Activated CD4-positive, alpha-beta T cell treated with anti-CD3 and anti-CD28 coated beads, Interleukin-2, amount 50 U/mL, for 4 hours (primary cell): ENCODE measurements around the gene PRKN.
"Not testable (repeated sequence)": the region's sequence is repeated elsewhere in the genome, so short reads cannot be mapped to it uniquely, and the experiment has no call there.

Source experiments
- DNase-seq, 2 experiments: peaks; one replicate each; pipeline ENCODE4 v3.0.0-alpha.2; 2020

The PRKN gene

DNA sequence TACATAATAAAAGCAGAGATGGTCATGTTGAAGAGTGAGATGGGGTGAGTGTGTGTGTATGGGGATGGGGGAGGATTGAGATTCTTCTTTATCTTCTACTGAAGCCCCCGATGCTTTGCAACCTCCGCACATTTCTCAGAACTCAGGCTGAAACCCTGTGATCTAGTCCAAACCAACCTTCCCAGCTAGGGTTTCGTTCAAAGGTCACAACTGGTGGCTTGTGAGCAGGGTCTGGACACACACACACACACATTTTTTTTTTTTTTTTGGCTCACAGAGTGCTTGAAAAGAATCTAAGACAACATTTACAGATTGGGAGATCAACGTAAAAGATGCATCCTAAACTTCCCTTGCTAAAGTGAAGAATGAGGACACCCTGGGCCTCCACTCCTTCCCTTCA is 1228.7 kb downstream of the PRKN start:
- no peak for DNase-seq

DNA sequence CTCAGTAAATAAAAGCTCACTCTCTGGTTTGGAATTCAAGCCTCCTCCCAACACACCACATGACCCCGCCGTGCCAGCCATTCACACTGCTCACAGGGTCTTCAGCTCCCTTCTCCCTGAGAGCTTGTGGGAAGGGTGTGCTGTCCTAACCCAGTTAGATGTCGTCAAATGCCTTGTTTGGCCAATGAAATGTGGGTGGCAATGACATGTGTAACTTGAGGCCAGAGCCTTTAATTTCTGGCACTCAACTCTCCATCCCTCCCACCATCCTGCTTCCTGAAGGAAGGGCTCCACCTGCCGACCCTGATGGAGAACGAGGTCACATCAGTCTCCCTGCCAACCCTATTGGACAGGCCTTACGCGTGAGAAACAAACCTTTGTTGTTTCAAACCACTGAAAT is 1229.2 kb downstream of the PRKN start:
- no peak for DNase-seq

- no peak for DNase-seq
Measured at GRCh38 chr6:161496941-161497340, 1230.6 kb downstream of the PRKN start.

- not testable (repeated sequence) for DNase-seq
Measured at GRCh38 chr6:161496271-161496670, 1231.3 kb downstream of the PRKN start.

DNA sequence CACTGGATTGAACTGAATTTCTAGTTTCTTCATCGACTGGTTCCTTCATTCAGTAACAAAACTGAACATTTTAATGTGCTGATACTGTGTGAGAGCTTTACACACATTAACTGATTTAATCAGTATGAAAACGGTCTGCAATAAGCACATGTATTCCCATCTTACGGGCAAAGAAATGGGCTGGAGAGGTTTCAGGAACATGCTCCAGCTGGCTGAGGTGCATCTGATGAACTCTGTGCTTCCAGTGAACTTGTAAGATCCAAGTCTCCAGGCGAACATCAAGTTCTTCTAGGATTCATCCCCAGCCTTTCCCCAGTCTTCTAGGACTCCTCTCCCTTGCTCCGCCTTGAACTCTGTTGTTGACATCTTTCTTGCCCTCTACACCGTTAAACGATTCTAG is 1233.0 kb downstream of the PRKN start:
- no peak for DNase-seq

GRCh38 chr6:161493576-161494118 is 1233.9 kb downstream of the PRKN start:
- DNase-seq: no peak

GRCh38 chr6:161489626-161490306 is 1237.8 kb downstream of the PRKN start:
- no peak for DNase-seq

- no peak for DNase-seq
Measured at GRCh38 chr6:161487694-161488093, 1239.9 kb downstream of the PRKN start.

GRCh38 chr6:161487217-161487531 is 1240.4 kb downstream of the PRKN start:
- no peak for DNase-seq

GRCh38 chr6:161486361-161487216 is 1241.0 kb downstream of the PRKN start:
- DNase-seq: no peak

GRCh38 chr6:161482517-161482858 is 1245.1 kb downstream of the PRKN start:
- DNase-seq: no peak

DNA sequence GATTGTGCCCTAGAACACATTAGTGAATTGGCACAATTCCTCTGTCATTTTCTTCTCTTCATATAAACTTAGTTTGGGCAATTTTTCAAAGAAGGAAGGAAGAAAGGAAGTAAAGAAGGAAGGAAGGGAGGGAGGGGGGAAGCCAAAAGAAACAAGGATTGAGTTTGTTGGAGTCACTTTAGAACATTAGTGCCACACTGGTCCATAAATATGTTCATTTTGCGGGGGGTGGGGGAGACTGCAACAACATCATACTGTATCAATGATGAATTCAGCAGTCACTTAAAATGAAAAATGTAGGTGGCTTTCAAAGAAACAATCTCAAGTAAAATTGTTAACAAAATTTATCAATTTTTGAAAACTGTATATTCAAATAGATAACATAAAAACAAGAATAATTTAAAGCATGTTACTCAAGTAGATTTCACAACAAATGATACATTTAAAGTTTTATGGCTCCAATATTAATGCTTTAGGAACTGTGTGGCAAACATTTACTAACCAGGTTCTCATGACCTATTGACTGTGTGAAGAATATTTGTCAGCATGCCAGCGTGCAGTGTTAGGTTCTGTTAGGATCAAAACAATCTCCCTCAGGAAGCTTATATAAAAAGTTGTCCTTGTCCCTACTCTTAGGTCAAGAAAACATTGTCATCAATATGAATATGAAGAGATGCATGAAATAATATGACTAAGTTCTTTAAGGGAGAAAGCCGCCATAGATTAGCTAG is 1245.6 kb downstream of the PRKN start:
- DNase-seq: no peak

DNA sequence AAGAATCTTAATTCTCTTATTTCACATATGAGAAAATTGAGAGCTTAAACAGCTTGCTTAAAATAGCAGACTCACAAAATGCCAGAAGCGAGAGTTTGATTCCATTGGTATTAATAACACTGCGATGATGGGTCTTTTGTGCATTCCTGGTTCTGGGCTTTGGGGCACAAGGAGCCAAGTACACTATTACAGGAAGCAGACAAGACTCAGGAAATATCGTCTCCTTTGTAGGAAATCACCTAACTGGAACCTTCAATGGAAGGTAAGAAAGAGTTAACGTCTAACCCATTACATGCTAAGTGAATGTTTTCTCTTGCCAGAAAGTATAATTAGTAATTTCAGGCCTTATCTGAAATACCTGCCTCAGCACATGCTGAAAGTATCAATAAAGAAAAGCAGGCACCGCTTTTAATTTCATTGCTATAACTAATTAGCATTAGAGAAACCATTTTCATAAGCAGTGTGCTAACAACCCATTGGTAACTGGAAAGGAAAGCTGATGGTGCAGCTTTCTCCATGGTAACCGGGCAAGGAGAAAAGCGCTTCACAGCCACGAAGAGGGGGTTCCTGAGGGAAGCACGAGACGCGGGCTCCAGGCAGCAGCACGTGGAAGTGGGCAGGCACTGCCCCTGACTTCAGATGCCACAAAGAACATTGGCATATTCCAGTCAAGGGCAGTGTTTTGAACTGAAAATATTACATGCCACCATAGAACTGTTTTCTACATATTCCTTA is 1247.0 kb downstream of the PRKN start:
- DNase-seq: no peak

DNA sequence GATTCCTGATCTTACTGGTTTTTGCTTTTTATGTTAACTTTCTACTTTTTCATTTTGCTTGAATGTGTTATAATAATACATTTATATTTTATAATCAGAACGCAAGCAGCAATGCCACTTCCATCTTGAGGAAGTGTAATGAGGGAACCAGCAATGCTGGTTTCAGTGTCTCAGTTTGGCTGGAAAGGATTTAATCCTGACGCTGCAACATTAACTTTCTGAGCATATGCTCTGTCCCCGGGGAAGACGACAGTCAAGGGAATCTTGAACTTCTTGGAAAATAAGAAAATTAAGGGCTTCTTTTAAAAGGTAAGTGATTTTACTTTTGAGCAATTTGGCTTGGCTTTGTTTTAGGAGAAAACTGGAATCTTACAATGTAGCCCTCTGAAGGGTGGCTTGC is 1248.2 kb downstream of the PRKN start:
- DNase-seq: no peak

- DNase-seq: no peak
Measured at GRCh38 chr6:161477876-161478425, 1249.6 kb downstream of the PRKN start.

DNA sequence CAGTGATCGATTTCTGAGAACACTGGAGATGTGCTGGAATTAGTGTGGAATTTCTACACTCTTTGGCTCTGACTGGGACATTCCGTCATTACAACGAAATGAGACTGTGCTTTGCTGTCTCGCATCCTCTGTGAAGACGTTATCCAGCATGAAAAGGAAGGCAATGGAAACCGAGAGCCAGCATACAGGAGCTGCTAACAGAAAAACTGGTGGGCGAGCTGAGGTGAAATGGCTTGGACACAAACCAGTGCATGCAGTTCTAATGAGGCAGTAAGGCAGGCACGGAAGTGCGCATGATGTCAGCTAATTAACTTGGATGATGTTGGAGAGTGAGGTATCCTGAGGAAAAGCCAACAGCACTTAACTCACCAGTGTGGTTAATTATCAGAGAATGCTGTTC is 1250.9 kb downstream of the PRKN start:
- DNase-seq: no peak

DNA sequence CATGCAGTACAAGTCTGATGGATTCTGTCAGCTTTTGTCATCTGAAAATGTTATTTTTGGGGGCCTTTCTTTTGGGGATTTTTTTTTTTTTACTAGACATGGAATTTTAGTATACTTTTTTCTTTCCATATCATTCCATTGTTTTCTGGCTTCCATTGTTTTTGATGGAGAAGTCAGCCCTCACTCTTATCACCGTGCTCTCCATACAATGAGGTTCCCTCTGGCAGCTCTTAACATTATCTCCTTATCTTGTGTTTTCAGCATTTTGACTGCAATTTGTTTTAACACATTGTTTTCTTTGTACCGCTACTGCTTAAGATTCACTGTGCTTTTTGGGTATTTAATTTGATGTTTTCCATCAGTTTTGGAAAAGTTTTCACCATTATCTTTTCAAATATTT is 1262.2 kb downstream of the PRKN start:
- no peak for DNase-seq

DNA sequence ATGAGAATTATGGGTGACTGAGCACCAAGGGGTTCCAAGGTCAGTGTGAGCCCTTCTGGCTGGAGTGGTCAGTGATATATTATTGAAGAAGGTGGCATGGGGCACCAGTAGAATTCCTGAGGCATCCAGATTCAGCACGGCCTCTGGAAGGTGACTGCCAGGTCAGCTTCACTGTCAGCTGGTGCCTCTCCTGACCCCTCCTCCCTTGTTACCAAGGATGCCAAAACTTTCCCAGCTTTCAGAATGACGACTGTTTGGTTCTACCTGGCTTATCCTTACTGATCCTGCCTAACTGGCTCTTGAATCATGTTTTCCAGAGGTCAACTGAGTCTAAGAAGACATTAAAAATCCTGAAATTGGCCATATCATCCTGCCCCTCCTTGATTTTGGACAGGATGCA is 1264.5 kb downstream of the PRKN start:
- DNase-seq: no peak

DNA sequence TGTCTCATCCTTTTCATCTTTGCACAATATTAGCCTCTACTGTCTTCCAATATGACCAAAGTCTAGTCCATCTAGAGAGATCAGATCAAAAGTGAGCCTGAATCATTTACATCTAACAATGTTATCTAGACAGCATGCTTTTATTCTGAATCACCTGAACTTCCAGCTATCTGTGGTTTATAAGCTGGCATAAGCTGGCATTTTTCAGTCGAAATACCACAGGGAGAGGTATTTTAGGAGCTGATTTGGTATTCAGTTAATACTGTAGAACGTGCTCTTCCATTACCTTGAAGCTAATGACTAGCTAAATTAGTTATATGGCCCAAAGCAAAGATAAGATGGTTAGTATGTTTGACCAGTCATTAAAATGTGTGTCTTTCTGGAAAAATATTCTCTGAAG is 1265.4 kb downstream of the PRKN start:
- no peak for DNase-seq

DNA sequence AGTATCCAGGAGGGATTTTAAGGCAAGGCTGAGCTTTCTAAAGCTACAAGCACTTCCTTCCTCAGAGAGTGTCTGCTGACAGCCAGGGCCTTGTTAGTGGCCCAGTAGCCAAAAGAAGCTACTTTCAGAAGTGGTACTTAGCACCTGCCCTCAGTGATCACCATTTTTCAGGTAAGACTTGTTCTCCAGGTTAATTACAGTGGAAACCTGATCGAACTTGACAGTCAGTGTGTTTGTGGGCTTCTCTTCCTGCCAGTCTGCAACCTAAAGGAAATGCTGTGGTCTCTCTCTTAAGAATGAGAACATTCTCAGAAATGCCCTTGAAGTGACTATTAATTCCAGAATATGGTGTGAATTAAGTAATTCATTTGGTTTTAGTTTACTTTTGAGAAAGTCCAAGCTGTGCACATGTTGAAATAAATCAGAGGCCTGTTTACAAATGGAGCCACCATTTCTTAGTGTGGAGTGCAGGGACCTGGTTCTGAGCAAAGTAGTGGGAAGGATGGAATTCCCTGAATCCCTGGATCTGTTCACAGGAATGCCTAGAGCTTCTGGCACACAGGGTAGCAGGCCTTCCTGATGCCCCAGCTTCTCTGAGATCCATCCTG is 1268.5 kb downstream of the PRKN start:
- no peak for DNase-seq

- no peak for DNase-seq
Measured at GRCh38 chr6:161458201-161458951, 1269.2 kb downstream of the PRKN start.

DNA sequence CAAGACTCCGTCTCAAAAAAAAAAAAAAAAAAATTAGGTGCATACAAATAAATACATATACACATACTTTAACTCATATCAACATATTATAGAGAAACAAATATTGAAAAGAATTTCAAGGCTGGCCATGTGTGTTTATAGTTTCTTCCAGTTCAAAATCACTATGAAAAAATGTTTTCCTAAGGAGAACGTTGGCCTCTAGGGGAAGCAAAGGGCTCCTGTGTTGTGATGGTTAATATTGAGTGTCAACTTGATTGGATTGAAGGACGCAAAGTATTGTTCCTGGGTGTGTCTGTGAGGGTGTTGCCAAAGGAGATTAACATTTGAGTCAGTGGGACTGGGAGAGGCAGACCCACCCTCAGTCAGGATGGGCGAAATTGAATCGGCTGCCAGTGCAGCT is 1271.7 kb downstream of the PRKN start:
- no peak for DNase-seq
